Measurements from ENCODE around the gene DIP2C.

DNA sequence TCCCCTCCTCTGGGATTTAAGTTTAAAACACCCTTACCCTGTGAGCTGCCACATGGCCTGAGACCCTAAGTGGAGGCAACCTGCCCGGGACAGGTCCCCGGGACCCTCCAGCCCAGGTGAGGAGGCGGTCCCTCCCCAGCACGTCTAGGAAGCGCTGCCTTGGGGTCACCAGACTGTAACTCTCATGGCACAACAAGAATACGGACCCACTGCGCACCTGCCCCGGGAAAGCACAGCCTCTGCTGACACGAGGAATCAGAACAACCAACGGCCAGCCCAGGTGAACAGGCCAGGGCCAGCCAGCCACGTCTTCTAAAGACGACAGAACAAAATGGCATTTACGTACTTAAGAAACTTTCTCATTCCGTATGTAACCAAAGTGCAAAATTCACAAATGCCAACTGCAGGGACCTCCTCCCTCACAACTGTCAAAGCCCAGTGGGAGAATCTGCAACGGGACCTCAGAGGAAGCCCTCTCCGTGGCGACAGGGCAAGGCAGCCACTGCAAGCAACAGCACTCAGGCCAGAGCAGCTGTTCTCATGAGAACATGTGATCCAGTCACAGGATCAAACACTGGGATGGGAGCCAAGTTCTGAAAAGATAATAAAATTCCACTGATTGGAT, 208.4 kb downstream of the DIP2C start:
- TF ChIP-seq, protein P1, sequence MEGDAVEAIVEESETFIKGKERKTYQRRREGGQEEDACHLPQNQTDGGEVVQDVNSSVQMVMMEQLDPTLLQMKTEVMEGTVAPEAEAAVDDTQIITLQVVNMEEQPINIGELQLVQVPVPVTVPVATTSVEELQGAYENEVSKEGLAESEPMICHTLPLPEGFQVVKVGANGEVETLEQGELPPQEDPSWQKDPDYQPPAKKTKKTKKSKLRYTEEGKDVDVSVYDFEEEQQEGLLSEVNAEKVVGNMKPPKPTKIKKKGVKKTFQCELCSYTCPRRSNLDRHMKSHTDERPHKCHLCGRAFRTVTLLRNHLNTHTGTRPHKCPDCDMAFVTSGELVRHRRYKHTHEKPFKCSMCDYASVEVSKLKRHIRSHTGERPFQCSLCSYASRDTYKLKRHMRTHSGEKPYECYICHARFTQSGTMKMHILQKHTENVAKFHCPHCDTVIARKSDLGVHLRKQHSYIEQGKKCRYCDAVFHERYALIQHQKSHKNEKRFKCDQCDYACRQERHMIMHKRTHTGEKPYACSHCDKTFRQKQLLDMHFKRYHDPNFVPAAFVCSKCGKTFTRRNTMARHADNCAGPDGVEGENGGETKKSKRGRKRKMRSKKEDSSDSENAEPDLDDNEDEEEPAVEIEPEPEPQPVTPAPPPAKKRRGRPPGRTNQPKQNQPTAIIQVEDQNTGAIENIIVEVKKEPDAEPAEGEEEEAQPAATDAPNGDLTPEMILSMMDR (conservative IDR thresholded peaks at IDR 0.05; ENCODE audit: low read length): no peak
- no peak for TF ChIP-seq EZH2phosphoT487 (IDR thresholded peaks at IDR 0.05; ENCODE audit: borderline replicate concordance)

Measured in Loucy (cell line).